ENCODE data around the gene VEGFB. TPM values are rescaled to one million over a fixed set of nuclear protein-coding genes. Genes with fewer than 3 reads are reported as not detected.
A peak's percentile ranks its signal among the peaks of the same experiment; 100 is the strongest.

Gene VEGFB
- total RNA-seq, 1 experiment from 2014 or later: 47.5 TPM

- Histone ChIP-seq H3K4me3 (replicated peaks in 1 of 2; ENCODE audit: low read depth in 1 of 2, low read length in 2 of 2) (peak overlapping the region; percentile 82 to 90), H3K27ac (ENCODE audit: low read depth, low read length) (peak overlapping the region; percentile 95)
- no peak for DNase-seq (ENCODE audit: low read depth, low spot score)
Observed at GRCh38 chr11:64227405-64227956, 6.9 kb upstream of the VEGFB start.

More at GRCh38 chr11:64227405-64227956, 6.9 kb upstream of the VEGFB start:
- Histone ChIP-seq H2AFZ (ENCODE audit: low read depth, low read length, poor library complexity, severe bottlenecking) (no peak overlapping the region), H3K27me3 (ENCODE audit: insufficient read depth, low read length) (no peaks in the 10 kb centered on the region), H3K4me1 (ENCODE audit: control insufficient read depth in 1 of 2, insufficient read depth in 2 of 2, low read length in 2 of 2) (peaks cover 24 to 53% of the 10 kb centered on the region in 2 experiments), H3K9me2 (ENCODE audit: insufficient read depth) (no peaks in the 10 kb centered on the region), H3K9me3 (ENCODE audit: control insufficient read depth in 1 of 2, insufficient read depth in 1 of 2, low read depth in 1 of 2, low read length in 2 of 2) (no peaks in the 10 kb centered on the region), H3K79me2 (ENCODE audit: insufficient read depth, low read length) (peaks cover 19% of the 10 kb centered on the region; the same call in 1 of the 2 replicates), H3K36me3 (ENCODE audit: control insufficient read depth in 1 of 2, insufficient read depth in 2 of 2, low read length in 2 of 2) (peaks cover 0 to 4% of the 10 kb centered on the region in 2 experiments; a peak in 1 of 4 replicates), H3K4me2 (ENCODE audit: low read length) (peak overlapping the region; percentile 100), H3K9ac (ENCODE audit: low read length) (peak overlapping the region; percentile 96), H4K20me1 (ENCODE audit: insufficient read depth) (no peaks in the 10 kb centered on the region)
- intact Hi-C loops (cut with micrococcal nuclease): no loop called here
- no peak for ATAC-seq
- TF ChIP-seq RAD21 (IDR thresholded peaks at IDR 0.05; ENCODE audit: low read depth): no peak
- TF ChIP-seq JUND (IDR thresholded peaks at IDR 0.05): no peak
- TF ChIP-seq FOSL1 (IDR thresholded peaks at IDR 0.05; ENCODE audit: low read depth): no peak
- TF ChIP-seq EZH2phosphoT487 (IDR thresholded peaks at IDR 0.05; ENCODE audit: borderline replicate concordance): no peak
- TF ChIP-seq SRF (IDR thresholded peaks at IDR 0.05; ENCODE audit: low read depth): no peak
- no peak for TF ChIP-seq CEBPB (IDR thresholded peaks at IDR 0.05; ENCODE audit: low read depth)
- TF ChIP-seq YY1 (IDR thresholded peaks at IDR 0.05; ENCODE audit: extremely low read depth, insufficient replicate concordance, low read depth, low read length): no peak
- TF ChIP-seq CTCF (IDR thresholded peaks at IDR 0.05 in 2 of 3, conservative IDR thresholded peaks at IDR 0.05 in 1 of 3; ENCODE audit: borderline replicate concordance in 1 of 3, insufficient read depth in 1 of 3, low read depth in 2 of 3, low read length in 2 of 3): no peak
- no peak for TF ChIP-seq ZBTB33 (IDR thresholded peaks at IDR 0.05; ENCODE audit: extremely low read depth, insufficient replicate concordance, low read length)
- no peak for TF ChIP-seq EZH2 (IDR thresholded peaks at IDR 0.05)
- no peak for TF ChIP-seq ELF1 (IDR thresholded peaks at IDR 0.05; ENCODE audit: borderline replicate concordance, low read depth)
- no peak for TF ChIP-seq POLR2A (IDR thresholded peaks at IDR 0.05; ENCODE audit: borderline replicate concordance, extremely low read depth, insufficient read depth, insufficient read length)
- BruUV-seq (replicated peaks): no TSS peak
- ChIA-PET POLR2A (interaction anchor here (0.9 to 1.3 kb wide), 3 partner anchors 23 to 90 kb away, joined by 3 to 4 read pairs (median 3); partner anchors contain the start of gene PRDX5), RAD21 (ENCODE audit: low non-redundant PET in 1 of 2, low total read pairs in 2 of 2, uncharacterized antibody in 2 of 2, unreplicated experiment in 2 of 2) (interaction anchor here in 1 of 2 experiments (0.5 kb wide), 1 partner anchor 39 kb away, joined by 3 read pairs; no protein-coding TSS in a partner anchor), CTCF (interaction anchor here (1.3 to 2.0 kb wide), 2 partner anchors 24 to 73 kb away, joined by 3 to 8 read pairs; partner anchors contain the start of gene PLCB3)
